ENCODE data around the gene SLC22A7. TPM values are rescaled to one million over a fixed set of nuclear protein-coding genes. Genes with fewer than 3 reads are reported as not detected.

SLC22A7 gene
- polyA plus RNA-seq, 1 donor from 2014 or later, result 2.3 TPM

DNA sequence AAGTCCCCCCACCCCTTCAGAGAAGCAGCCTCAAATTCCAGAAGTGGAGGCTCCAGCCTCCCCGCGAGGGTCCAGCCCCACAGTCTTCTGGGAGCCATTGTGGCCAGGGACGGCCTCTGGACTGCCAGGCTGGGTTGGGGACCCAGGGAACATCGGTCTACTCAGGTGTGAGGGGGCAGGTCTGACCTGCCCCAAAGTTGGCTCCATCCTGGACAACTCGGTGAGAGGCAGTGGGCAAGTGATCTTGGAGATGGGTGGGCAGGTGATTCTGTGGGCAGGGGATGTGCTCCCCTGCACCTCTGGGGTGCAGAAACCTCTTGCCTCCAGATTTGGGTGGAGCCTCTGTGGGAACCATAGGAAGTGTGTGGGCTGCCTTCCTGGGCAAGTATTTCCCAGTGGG is 12.2 kb upstream of the SLC22A7 start:
- Histone ChIP-seq H3K27ac (ENCODE audit: low read length) (no peak overlapping the region), H3K9me3 (ENCODE audit: low read length) (no peaks in the 10 kb centered on the region), H3K79me2 (replicated peaks; ENCODE audit: insufficient read depth, low read length) (no peaks in the 10 kb centered on the region), H4K20me1 (ENCODE audit: insufficient read depth) (no peaks in the 10 kb centered on the region), H3F3A (ENCODE audit: insufficient read depth, low read length, poor library complexity, severe bottlenecking) (no peaks in the 10 kb centered on the region), H3K9ac (ENCODE audit: low read length) (no peak overlapping the region), H2AFZ (ENCODE audit: low read depth, low read length) (no peak overlapping the region), H3K9me2 (ENCODE audit: insufficient read depth, low read length) (no peaks in the 10 kb centered on the region), H3K36me3 (ENCODE audit: insufficient read depth, low read length) (no peaks in the 10 kb centered on the region), H3K27me3 (ENCODE audit: insufficient read depth, low read depth, low read length) (no peaks in the 10 kb centered on the region), H3K4me3 (ENCODE audit: low read length) (no peak overlapping the region), H3K4me2 (ENCODE audit: low read length) (no peak overlapping the region)
- TF ChIP-seq EZH2 (IDR thresholded peaks at IDR 0.05; ENCODE audit: borderline replicate concordance, insufficient read depth, low read length, poor library complexity, severe bottlenecking) (no peak), MXI1 (conservative IDR thresholded peaks at IDR 0.05; ENCODE audit: poor library complexity, severe bottlenecking) (no peak), RAD21 (conservative IDR thresholded peaks at IDR 0.05) (no peak), REST (IDR thresholded peaks at IDR 0.05; ENCODE audit: borderline replicate concordance) (no peak), CTCF (IDR thresholded peaks at IDR 0.05; ENCODE audit: poor library complexity, severe bottlenecking) (no peak), SMC3 (conservative IDR thresholded peaks at IDR 0.05; ENCODE audit: poor library complexity) (no peak), EP300 (conservative IDR thresholded peaks at IDR 0.05; ENCODE audit: poor library complexity, severe bottlenecking) (no peak), TAF1 (IDR thresholded peaks at IDR 0.05; ENCODE audit: low read depth) (no peak), POLR2AphosphoS5 (IDR thresholded peaks at IDR 0.05) (no peak)

DNA sequence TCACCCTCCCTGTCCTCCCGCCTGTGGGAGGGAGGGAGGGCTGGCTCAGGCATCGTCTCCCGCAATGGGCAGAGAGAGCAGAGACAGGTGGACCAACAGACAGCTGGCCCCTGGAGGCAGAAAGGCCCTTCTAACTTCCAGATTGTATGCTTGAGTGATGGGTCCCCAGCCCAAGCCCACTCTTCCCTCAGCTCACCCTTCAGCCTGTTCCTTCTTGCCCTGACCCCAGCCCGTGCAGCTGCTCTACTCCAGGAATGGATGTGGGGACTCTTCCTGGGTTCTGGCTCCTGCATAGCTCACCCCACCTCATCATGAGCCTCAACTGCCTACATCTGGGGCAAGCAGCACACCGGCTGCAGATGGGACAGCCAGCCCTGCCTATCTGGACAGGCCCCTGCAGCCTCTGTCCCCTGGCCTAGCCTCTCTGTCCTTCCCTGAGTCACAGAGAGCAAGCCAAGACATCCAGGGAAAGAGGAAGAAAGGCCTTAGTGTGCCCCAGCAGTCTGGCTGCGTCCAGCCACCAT is 11.5 kb upstream of the SLC22A7 start:
- Histone ChIP-seq H3K79me2 (replicated peaks; ENCODE audit: insufficient read depth, low read length) (no peaks in the 10 kb centered on the region), H3K9me2 (ENCODE audit: insufficient read depth, low read length) (no peaks in the 10 kb centered on the region), H3K36me3 (ENCODE audit: insufficient read depth, low read length) (no peaks in the 10 kb centered on the region), H3K4me2 (ENCODE audit: low read length) (no peak overlapping the region), H3F3A (ENCODE audit: insufficient read depth, low read length, poor library complexity, severe bottlenecking) (no peaks in the 10 kb centered on the region), H3K4me3 (ENCODE audit: low read length) (no peak overlapping the region), H3K27ac (ENCODE audit: low read length) (no peak overlapping the region), H2AFZ (ENCODE audit: low read depth, low read length) (no peak overlapping the region), H4K20me1 (ENCODE audit: insufficient read depth) (no peaks in the 10 kb centered on the region), H3K9ac (ENCODE audit: low read length) (no peak overlapping the region), H3K27me3 (ENCODE audit: insufficient read depth, low read depth, low read length) (no peaks in the 10 kb centered on the region), H3K9me3 (ENCODE audit: low read length) (no peaks in the 10 kb centered on the region)
- TF ChIP-seq SMC3 (conservative IDR thresholded peaks at IDR 0.05; ENCODE audit: poor library complexity) (no peak), MXI1 (conservative IDR thresholded peaks at IDR 0.05; ENCODE audit: poor library complexity, severe bottlenecking) (no peak), POLR2AphosphoS5 (IDR thresholded peaks at IDR 0.05) (no peak), TAF1 (IDR thresholded peaks at IDR 0.05; ENCODE audit: low read depth) (no peak), CTCF (IDR thresholded peaks at IDR 0.05; ENCODE audit: poor library complexity, severe bottlenecking) (no peak), RAD21 (conservative IDR thresholded peaks at IDR 0.05) (no peak), EZH2 (IDR thresholded peaks at IDR 0.05; ENCODE audit: borderline replicate concordance, insufficient read depth, low read length, poor library complexity, severe bottlenecking) (no peak), EP300 (conservative IDR thresholded peaks at IDR 0.05; ENCODE audit: poor library complexity, severe bottlenecking) (no peak), REST (IDR thresholded peaks at IDR 0.05; ENCODE audit: borderline replicate concordance) (no peak)

Measured in neural cell (in vitro differentiated cells).